Esophagus squamous epithelium (tissue), 5 donors: Measurements from ENCODE around the gene EPB41L1. TPM values are rescaled to one million over a fixed set of nuclear protein-coding genes. Genes with fewer than 3 reads are reported as not detected.

Source experiments
- DNase-seq: peaks from one replicate; lab custom pipeline; 2025; lab: John Stamatoyannopoulos, UW
- H3K27ac ChIP-seq, 4 donors: fragments of 200-600 bp; sonication (generic); one replicate each; pipeline ENCODE4 v1.5.1; 2016 to 2019; ENCODE audit warnings: mild to moderate bottlenecking in 1 of 4
- H3K27me3 ChIP-seq, 4 donors: fragments of 200-600 bp; sonication (generic); 1 replicate in 3 of 4; 2 replicates in 1 of 4; pipeline versions ENCODE4 v1.5.1 to v1.6.0; 2017 to 2021; ENCODE audit warnings: antibody characterized with exemption in 1 of 4
- H3K36me3 ChIP-seq, 3 donors: fragments of 200-600 bp; sonication (generic); one replicate each; pipeline ENCODE4 v1.5.1; 2016 to 2019
- H3K4me1 ChIP-seq, 3 donors: fragments of 200-600 bp; sonication (generic); one replicate each; pipeline ENCODE4 v1.5.1; 2017 to 2019
- H3K4me3 ChIP-seq, 4 donors: fragments of 200-600 bp; sonication (generic); 1 replicate in 3 of 4; 2 replicates in 1 of 4; pipeline ENCODE4 v1.5.1; 2016 to 2019; ENCODE audit warnings: mild to moderate bottlenecking in 2 of 4, moderate library complexity in 1 of 4
- H3K9me3 ChIP-seq, 3 donors: fragments of 200-600 bp; sonication (generic); one replicate each; pipeline ENCODE4 v1.5.1; 2016 to 2019
- POLR2A ChIP-seq, 4 donors: fragments of 450-650 bp; IDR thresholded peaks; one replicate each; pipeline ENCODE4 v1.6.1; 2017; ENCODE audit warnings: antibody characterized with exemption in 4 of 4, mild to moderate bottlenecking in 4 of 4, moderate library complexity in 3 of 4
- WGBS, 2 donors: methylation state at CpG; one replicate each; pipeline ENCODE4 v1.1.5; 2018; 5-methylcytosine and 5-hydroxymethylcytosine counted together
- intact Hi-C: fragments of 100-400 bp; cut with DNase I; formaldehyde crosslinking; loops from one replicate; pipeline ENCODE4 v1.15.0; 2022
- total RNA-seq, 4 donors: library from RNA; depleted of rRNA; stranded (reverse); fragments of >200 nt; gene quantifications; one replicate each; pipeline ENCODE4 v1.1.0, GENCODE V29; 2016
- TF ChIP-seq, protein P1 (sequence below), 6 experiments: fragments of 450-650 bp in 4 of 6; fragments of 200-600 bp in 2 of 6; sonication (generic) in 2 of 6; IDR thresholded peaks; one replicate each; pipeline ENCODE4 v1.5.1; 2016 to 2019; ENCODE audit warnings: antibody characterized with exemption in 6 of 6, mild to moderate bottlenecking in 4 of 6, moderate library complexity in 4 of 6
- donor health status: DM: yes; HTN: yes; CAD: no.

The EPB41L1 gene
- total RNA-seq, 4 donors from 2014 or later, result 39.1 to 112 (median 85.7) TPM

DNA sequence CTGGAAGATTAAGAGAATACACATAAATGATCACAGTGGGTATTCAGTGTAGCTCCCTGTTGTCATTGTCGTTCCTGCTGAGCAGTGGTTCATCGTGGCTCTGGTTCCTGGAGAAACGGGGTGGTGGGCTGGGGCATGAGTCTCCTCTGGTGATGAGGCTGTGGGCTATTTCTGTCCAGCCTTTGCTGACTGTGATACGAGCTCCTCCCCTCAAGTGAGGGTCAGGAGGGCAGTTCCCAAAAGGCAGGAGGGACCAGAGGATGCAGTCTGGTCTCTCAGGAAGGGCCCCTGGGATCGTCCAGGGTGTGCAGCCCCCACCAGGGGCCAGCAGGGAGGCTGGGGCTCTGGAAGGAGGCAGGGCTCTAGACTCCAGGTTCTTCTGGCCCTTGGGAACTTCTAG is 120.5 kb downstream of the EPB41L1 start:
- Histone ChIP-seq H3K36me3 (no peaks in the 10 kb centered on the region), H3K9me3 (no peaks in the 10 kb centered on the region), H3K27me3 (peaks cover 0 to 65% (median 0%) of the 10 kb centered on the region in 4 donors), H3K4me3 (no peak overlapping the region), H3K27ac (no peak overlapping the region), H3K4me1 (no peaks in the 10 kb centered on the region)
- 63 to 80% methylated on average over 2 to 3 of the region's 5 CpGs for WGBS, 2 donors
- intact Hi-C loops, result no loop called here
- TF ChIP-seq, protein P1, sequence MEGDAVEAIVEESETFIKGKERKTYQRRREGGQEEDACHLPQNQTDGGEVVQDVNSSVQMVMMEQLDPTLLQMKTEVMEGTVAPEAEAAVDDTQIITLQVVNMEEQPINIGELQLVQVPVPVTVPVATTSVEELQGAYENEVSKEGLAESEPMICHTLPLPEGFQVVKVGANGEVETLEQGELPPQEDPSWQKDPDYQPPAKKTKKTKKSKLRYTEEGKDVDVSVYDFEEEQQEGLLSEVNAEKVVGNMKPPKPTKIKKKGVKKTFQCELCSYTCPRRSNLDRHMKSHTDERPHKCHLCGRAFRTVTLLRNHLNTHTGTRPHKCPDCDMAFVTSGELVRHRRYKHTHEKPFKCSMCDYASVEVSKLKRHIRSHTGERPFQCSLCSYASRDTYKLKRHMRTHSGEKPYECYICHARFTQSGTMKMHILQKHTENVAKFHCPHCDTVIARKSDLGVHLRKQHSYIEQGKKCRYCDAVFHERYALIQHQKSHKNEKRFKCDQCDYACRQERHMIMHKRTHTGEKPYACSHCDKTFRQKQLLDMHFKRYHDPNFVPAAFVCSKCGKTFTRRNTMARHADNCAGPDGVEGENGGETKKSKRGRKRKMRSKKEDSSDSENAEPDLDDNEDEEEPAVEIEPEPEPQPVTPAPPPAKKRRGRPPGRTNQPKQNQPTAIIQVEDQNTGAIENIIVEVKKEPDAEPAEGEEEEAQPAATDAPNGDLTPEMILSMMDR (IDR thresholded peaks at IDR 0.05), result no peak
- no peak for TF ChIP-seq POLR2A (IDR thresholded peaks at IDR 0.05)
- DNase-seq, result no peak

DNA sequence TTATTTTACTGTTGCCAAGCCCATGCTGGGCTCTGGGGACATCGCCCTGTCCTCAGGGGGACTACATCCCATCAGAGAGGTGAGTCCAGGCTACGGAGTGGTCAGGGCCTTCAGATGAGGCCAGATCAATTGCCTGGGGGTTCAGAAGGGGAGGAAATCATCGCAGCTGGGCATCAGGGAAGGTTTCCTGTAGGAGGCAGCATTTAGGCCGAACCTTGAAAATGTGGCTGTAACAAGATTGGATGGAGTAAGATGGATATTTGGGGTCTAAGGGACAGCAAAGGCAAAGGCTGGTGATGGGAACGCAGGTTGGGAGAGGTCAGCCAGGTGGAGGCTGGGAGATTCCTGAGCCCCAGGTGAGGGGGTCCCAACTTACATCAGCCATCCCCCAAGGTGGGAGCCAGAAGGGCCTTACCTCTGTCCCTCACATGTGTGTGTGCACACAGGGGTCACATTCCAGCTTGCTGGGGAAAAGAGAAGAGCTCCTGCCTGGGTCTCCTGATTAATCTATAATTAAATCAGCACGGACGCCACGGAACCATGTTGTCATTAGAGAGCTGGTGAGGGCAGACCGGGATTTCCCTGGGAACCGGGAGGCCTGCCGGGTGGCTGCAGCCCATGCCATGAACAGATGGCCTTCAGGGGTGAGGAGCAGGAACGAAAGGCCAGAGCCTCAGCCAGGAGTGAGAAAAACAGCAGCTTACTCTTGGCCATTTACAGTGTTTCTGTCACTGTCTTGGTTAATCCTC is 121.1 kb downstream of the EPB41L1 start:
- peaks cover 0 to 71% (median 0%) of the 10 kb centered on the region in 4 donors for H3K27me3 ChIP-seq
- TF ChIP-seq POLR2A (IDR thresholded peaks at IDR 0.05), result no peak
- TF ChIP-seq, protein P1 (IDR thresholded peaks at IDR 0.05), result no peak
- intact Hi-C loops, result no loop called here
- DNase-seq, result no peak
- H3K4me3 ChIP-seq, result no peak overlapping the region
- no peaks in the 10 kb centered on the region for H3K4me1 ChIP-seq
- H3K27ac ChIP-seq, result no peak overlapping the region
- H3K36me3 ChIP-seq, result no peaks in the 10 kb centered on the region
- no peaks in the 10 kb centered on the region for H3K9me3 ChIP-seq
- WGBS, 2 donors, result 67 to 75% methylated on average over 7 of the region's 12 CpGs

DNA sequence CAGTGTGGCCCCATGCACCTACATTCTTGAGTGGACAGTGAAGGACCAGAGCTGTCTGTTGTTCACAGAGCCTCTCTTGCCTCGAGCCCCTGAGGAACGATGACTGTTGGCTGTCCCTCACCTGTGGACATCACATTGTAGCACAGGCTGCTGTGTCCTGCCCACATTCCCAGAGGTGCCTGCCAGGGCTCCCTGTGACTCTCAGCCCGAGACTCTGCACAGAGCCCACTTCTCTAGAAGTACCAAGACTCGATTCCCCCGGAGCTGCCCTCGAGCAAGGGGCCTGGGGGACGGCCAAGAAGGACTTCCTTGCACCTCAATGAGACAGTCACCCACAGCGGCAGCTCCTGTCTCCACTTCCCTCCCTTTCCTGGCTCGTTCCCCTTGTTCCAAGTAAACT is 123.0 kb downstream of the EPB41L1 start:
- Histone ChIP-seq H3K36me3 (no peaks in the 10 kb centered on the region), H3K4me3 (no peak overlapping the region), H3K9me3 (no peaks in the 10 kb centered on the region), H3K27me3 (peaks cover 0 to 85% (median 0%) of the 10 kb centered on the region in 4 donors), H3K27ac (no peak overlapping the region), H3K4me1 (no peaks in the 10 kb centered on the region)
- TF ChIP-seq, protein P1 (IDR thresholded peaks at IDR 0.05), result no peak
- no peak for TF ChIP-seq POLR2A (IDR thresholded peaks at IDR 0.05)
- no peak for DNase-seq
- 40 to 68% methylated on average over 2 to 6 of the region's 9 CpGs for WGBS, 2 donors
- intact Hi-C loops, result no loop called here

DNA sequence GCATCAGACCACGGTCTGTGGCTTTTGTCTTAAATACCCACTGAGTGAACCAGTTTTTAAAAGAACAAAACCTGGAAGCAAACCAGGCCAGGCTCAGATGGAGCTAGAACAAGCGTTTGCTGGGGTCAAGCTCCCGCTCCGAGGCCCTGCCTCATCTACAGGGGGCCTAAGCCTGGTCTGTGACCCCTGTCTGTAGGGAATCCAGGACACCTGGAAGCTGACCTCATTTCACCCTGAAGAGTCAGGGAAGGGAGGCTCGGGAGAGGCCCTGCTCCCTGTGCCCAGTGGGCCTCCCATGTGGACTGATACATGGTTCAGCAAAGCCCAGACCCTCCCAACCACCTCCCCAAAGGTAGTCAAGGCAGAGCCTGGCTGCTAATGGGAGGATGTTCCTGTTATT is 124.8 kb downstream of the EPB41L1 start:
- H3K9me3 ChIP-seq, result no peaks in the 10 kb centered on the region
- no peak overlapping the region for H3K27ac ChIP-seq
- whole genome bisulfite sequencing, 2 donors, result 36 to 67% methylated on average over 2 to 3 of the region's 5 CpGs
- H3K4me1 ChIP-seq, result no peaks in the 10 kb centered on the region
- TF ChIP-seq, protein P1 (IDR thresholded peaks at IDR 0.05), result no peak
- no peak for TF ChIP-seq POLR2A (IDR thresholded peaks at IDR 0.05)
- H3K27me3 ChIP-seq, result peaks cover 0 to 73% (median 0%) of the 10 kb centered on the region in 4 donors
- no peak for DNase-seq
- H3K4me3 ChIP-seq, result no peak overlapping the region
- intact Hi-C loops, result no loop called here
- no peaks in the 10 kb centered on the region for H3K36me3 ChIP-seq

DNA sequence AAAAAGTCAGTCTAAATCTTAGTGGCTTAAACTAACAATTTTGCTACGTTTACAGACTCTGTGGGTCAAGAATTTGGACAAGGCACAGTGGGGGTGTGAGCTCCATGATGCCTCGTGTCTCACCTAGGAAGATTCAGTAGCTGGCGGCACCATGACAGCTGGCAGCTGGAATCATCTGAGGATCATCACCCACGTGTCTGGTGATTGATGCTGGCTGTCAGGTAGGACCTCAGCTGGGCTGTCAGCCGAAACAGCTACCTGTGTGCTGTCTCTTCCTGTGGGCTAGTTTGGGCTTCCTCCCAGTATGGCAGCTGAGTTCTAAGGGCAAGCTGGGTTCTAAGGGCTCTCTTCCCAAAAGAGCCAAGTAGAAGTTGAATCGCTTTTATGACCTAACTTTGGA is 125.2 kb downstream of the EPB41L1 start:
- no peaks in the 10 kb centered on the region for H3K36me3 ChIP-seq
- no peak overlapping the region for H3K27ac ChIP-seq
- H3K27me3 ChIP-seq, result peaks cover 0 to 73% (median 0%) of the 10 kb centered on the region in 4 donors
- no peak for DNase-seq
- TF ChIP-seq POLR2A (IDR thresholded peaks at IDR 0.05), result no peak
- TF ChIP-seq, protein P1 (IDR thresholded peaks at IDR 0.05), result no peak
- 61 to 64% methylated on average over 5 to 6 of the region's 6 CpGs for WGBS, 2 donors
- H3K4me3 ChIP-seq, result no peak overlapping the region
- H3K9me3 ChIP-seq, result no peaks in the 10 kb centered on the region
- intact Hi-C loops, result no loop called here
- no peaks in the 10 kb centered on the region for H3K4me1 ChIP-seq
